ENCODE measurements around the gene LEP.

Gene LEP

DNA sequence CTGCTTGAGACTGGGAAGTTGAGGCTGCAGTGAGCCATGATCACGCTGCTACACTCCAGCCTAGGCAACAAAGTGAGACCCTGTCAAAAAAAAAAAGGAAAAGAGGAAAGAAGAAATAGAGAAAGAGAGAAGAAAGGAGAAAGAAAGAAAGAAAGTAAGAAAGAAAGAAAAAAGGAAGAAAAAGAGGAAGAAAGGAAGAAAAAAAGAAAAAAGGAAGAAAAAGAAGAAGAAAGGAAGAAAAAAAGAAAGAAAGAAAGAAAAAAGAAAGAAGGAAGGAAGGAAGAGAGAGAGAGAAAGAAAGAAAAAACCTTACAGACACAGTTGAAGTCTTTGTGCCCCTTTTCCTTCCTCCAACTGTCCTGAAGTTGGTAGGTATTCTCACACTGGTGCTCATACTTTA lies 26.6 kb upstream of the LEP start:
- POLR2A ChIA-PET, result no interaction called here
- TF ChIP-seq NFRKB (IDR thresholded peaks at IDR 0.05) (no peak), BHLHE40 (IDR thresholded peaks at IDR 0.05; ENCODE audit: borderline replicate concordance) (no peak)
- CTCF ChIA-PET, result interaction anchor here (0.6 to 0.7 kb wide), 2 partner anchors 106 to 805 kb away, joined by 3 read pairs; no protein-coding TSS in a partner anchor
- DNase-seq (ENCODE audit: extremely low spot score), result no peak

- CTCF ChIA-PET, result interaction anchor here (0.6 kb wide), 2 partner anchors 32 to 806 kb away, joined by 3 read pairs; no protein-coding TSS in a partner anchor
- POLR2A ChIA-PET, result no interaction called here
- no peak for DNase-seq (ENCODE audit: extremely low spot score)
- no peak for TF ChIP-seq ZNF384 (IDR thresholded peaks at IDR 0.05)
- TF ChIP-seq FOXM1 (IDR thresholded peaks at IDR 0.05; ENCODE audit: borderline replicate concordance), result no peak
- TF ChIP-seq FOXA1 (IDR thresholded peaks at IDR 0.05), result no peak
- no peak for TF ChIP-seq HDGF (IDR thresholded peaks at IDR 0.05; ENCODE audit: borderline replicate concordance)
- no peak for TF ChIP-seq NFRKB (IDR thresholded peaks at IDR 0.05)
- TF ChIP-seq SP1 (IDR thresholded peaks at IDR 0.05), result no peak
- TF ChIP-seq CTBP1 (IDR thresholded peaks at IDR 0.05; ENCODE audit: borderline replicate concordance), result no peak
- TF ChIP-seq ELF4 (IDR thresholded peaks at IDR 0.05), result no peak
- TF ChIP-seq LEF1 (IDR thresholded peaks at IDR 0.05; ENCODE audit: borderline replicate concordance), result no peak
- no peak for TF ChIP-seq TARDBP (IDR thresholded peaks at IDR 0.05)
- no peak for TF ChIP-seq ARNT (IDR thresholded peaks at IDR 0.05)
- no peak for TF ChIP-seq BHLHE40 (IDR thresholded peaks at IDR 0.05; ENCODE audit: borderline replicate concordance)
- TF ChIP-seq FOXK2 (IDR thresholded peaks at IDR 0.05), result no peak
- TF ChIP-seq SUZ12 (IDR thresholded peaks at IDR 0.05), result no peak
- TF ChIP-seq L3MBTL2 (conservative IDR thresholded peaks at IDR 0.05), result no peak
- TF ChIP-seq, protein P1, sequence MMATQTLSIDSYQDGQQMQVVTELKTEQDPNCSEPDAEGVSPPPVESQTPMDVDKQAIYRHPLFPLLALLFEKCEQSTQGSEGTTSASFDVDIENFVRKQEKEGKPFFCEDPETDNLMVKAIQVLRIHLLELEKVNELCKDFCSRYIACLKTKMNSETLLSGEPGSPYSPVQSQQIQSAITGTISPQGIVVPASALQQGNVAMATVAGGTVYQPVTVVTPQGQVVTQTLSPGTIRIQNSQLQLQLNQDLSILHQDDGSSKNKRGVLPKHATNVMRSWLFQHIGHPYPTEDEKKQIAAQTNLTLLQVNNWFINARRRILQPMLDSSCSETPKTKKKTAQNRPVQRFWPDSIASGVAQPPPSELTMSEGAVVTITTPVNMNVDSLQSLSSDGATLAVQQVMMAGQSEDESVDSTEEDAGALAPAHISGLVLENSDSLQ (IDR thresholded peaks at IDR 0.05), result no peak
Observed at GRCh38 chr7:128215281-128215680, 25.8 kb upstream of the LEP start.

DNA sequence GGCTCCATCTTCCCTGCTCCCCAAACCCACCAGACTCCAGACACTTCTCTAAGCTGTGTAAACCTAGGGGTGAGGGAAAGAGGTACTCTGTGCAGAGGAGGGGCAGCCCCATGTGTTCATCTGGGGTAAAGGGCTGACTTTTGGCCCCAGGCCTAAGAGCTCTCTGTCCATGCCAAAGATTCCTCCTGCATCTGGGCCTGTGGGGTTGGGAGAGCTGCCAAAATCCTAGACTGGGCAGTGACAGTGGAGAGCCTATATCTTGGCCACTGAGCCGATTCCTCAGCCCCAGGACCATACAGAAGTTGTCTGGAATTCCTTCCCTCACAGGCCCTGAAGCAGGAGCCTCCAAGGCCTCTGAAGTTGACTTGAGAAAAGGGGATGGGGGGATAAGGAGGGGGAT lies 25.3 kb upstream of the LEP start:
- TF ChIP-seq LEF1 (IDR thresholded peaks at IDR 0.05; ENCODE audit: borderline replicate concordance) (no peak), ARNT (IDR thresholded peaks at IDR 0.05) (no peak), HDGF (IDR thresholded peaks at IDR 0.05; ENCODE audit: borderline replicate concordance) (no peak), SP1 (IDR thresholded peaks at IDR 0.05) (no peak), FOXM1 (IDR thresholded peaks at IDR 0.05; ENCODE audit: borderline replicate concordance) (no peak), CTBP1 (IDR thresholded peaks at IDR 0.05; ENCODE audit: borderline replicate concordance) (no peak), SUZ12 (IDR thresholded peaks at IDR 0.05) (no peak), FOXA1 (IDR thresholded peaks at IDR 0.05) (no peak)
- ChIA-PET POLR2A (no interaction called here), CTCF (no interaction called here)
- no peak for DNase-seq (ENCODE audit: extremely low spot score)

GRCh38 chr7:128217030-128217805 lies 23.9 kb upstream of the LEP start:
- CTCF ChIA-PET, result no interaction called here
- TF ChIP-seq TARDBP (IDR thresholded peaks at IDR 0.05), result no peak
- no peak for TF ChIP-seq FOXA1 (IDR thresholded peaks at IDR 0.05)
- DNase-seq (ENCODE audit: extremely low spot score), result no peak
- POLR2A ChIA-PET, result no interaction called here

DNA sequence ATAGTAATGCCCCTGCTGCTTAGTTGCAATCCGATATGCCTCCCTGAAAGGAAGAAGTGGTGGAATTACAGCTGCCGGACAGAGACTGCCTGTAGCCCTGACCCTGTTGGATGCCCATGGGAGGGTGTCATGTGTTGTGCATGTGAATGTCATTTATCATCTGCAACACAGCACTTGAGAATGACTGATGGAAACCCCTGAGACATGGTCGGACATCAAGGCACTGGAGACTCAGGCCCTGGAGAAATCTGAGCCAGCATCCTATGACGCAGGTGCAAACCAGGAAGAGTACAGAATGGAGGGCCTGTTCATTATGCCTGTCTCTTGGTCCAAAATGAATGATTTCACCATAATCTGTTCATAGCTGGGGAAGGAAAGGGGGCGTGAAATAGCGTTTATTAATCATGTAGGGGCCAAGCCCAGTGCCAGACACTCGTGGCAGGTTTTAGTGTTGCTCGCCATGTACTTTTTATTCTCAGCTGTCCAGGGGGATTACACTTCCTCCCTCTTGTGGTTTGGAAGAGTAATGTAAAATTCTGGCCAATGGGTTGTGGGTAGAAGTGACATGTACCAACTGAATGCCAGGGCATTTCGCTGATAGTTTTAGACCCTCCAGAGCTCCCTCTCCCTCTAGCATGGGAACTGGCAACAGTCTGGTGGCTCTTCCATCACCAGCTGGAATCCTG lies 23.0 kb upstream of the LEP start:
- ChIA-PET POLR2A (no interaction called here), CTCF (interaction anchor here (1.3 kb wide), 1 partner anchor 9 kb away, joined by 7 read pairs; no protein-coding TSS in a partner anchor)
- DNase-seq (ENCODE audit: extremely low spot score), result peak; percentile 24
- TF ChIP-seq NFRKB (IDR thresholded peaks at IDR 0.05) (no peak), ARNT (IDR thresholded peaks at IDR 0.05) (no peak)

DNA sequence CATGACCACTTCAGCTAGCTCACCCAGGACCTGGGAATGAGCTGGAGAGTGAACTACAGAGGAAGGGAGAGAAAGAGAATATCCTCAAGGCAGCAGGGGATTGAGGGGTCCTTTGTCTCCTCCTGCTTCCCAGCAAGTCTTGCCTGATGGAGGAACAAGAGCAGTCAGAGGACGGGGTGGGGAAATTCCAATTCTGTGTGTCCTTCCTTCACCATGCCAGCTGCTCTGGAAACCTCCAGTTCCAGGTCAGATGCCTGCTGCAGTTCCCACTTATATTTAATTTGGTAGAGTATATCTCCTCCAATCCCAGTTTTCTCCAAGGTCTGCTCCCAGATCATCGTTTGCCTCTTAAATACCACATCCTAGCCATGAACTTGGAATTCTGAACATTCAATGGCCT lies 21.4 kb upstream of the LEP start:
- DNase-seq (ENCODE audit: extremely low spot score), result no peak
- TF ChIP-seq, protein P1 (IDR thresholded peaks at IDR 0.05), result no peak
- TF ChIP-seq SP1 (IDR thresholded peaks at IDR 0.05) (no peak), TARDBP (IDR thresholded peaks at IDR 0.05) (no peak), FOXA1 (IDR thresholded peaks at IDR 0.05) (no peak), NFRKB (IDR thresholded peaks at IDR 0.05) (no peak), L3MBTL2 (conservative IDR thresholded peaks at IDR 0.05) (no peak), FOXK2 (IDR thresholded peaks at IDR 0.05) (no peak), BHLHE40 (IDR thresholded peaks at IDR 0.05; ENCODE audit: borderline replicate concordance) (no peak), SUZ12 (IDR thresholded peaks at IDR 0.05) (no peak), CTBP1 (IDR thresholded peaks at IDR 0.05; ENCODE audit: borderline replicate concordance) (no peak), ZNF384 (IDR thresholded peaks at IDR 0.05) (no peak), ARNT (IDR thresholded peaks at IDR 0.05) (no peak), ELF4 (IDR thresholded peaks at IDR 0.05) (no peak)
- ChIA-PET CTCF (interaction anchor here (1.3 kb wide), 1 partner anchor 10 kb away, joined by 7 read pairs; no protein-coding TSS in a partner anchor), POLR2A (interaction anchor here (0.7 kb wide), 1 partner anchor 103 kb away, joined by 9 read pairs; no protein-coding TSS in a partner anchor)

DNA sequence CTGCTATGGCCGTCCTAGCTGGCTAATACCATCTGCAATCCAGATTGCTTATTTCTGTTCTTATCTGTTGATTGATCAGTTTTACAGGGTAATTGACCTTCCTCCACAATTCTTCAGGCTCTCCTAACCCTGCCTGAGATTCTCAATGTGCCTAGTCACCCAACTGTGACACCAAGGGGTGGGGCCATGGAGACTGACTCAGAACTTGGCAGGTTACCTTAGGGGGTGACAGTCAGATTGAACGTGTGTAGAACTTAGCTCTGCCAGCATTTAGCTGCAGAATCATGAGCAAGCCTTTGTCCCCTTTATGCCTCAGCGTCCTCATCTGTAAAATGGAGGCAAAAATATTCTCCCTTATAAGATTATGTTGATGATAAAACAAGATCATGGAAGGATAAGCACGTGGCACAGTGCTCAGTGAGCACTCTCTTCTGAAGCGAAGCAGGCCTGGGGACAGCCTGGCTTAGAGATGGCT lies 19.1 kb upstream of the LEP start:
- CTCF ChIA-PET, result interaction anchor here (1.9 kb wide), 1 partner anchor 13 kb away, joined by 6 read pairs; no protein-coding TSS in a partner anchor
- TF ChIP-seq FOXK2 (IDR thresholded peaks at IDR 0.05), result no peak
- TF ChIP-seq LEF1 (IDR thresholded peaks at IDR 0.05; ENCODE audit: borderline replicate concordance), result no peak
- no peak for TF ChIP-seq FOXA1 (IDR thresholded peaks at IDR 0.05)
- no peak for TF ChIP-seq SUZ12 (IDR thresholded peaks at IDR 0.05)
- no peak for TF ChIP-seq CTBP1 (IDR thresholded peaks at IDR 0.05; ENCODE audit: borderline replicate concordance)
- no peak for TF ChIP-seq SP1 (IDR thresholded peaks at IDR 0.05)
- TF ChIP-seq ARNT (IDR thresholded peaks at IDR 0.05), result no peak
- TF ChIP-seq, protein P1 (IDR thresholded peaks at IDR 0.05), result no peak
- no peak for TF ChIP-seq HDGF (IDR thresholded peaks at IDR 0.05; ENCODE audit: borderline replicate concordance)
- TF ChIP-seq NFRKB (IDR thresholded peaks at IDR 0.05), result no peak
- POLR2A ChIA-PET, result no interaction called here
- DNase-seq (ENCODE audit: extremely low spot score), result no peak
